HG02852 (cell line): ENCODE measurements around the gene PPA2.

ENCODE experiments used
- ATAC-seq: cut with Tn5 transposase; IDR thresholded peaks from one replicate; pipeline ENCODE4 v1.9.1; 2021; ENCODE audit warnings: mild to moderate bottlenecking, moderate library complexity; ENCODE audit not compliant: unreplicated experiment

The PPA2 gene

DNA sequence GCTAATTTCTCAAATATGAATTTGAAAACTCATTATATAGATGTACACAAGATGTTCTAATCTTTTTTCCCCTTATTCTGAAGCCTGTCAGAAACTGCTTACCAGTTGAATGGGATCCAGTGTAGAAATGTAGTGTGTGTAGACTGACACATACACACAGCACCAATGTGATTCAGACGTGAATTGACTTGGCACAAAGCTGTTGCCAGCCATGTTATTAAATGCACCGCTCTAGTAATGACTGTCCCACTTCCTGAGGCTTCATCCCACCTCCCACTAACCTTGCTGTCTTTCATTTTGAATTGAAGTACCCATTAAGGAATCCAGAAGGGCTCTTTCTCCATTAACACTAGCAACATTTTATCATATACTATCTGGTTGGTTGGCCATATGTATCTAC is 146.6 kb downstream of the PPA2 start:
- ATAC-seq = no peak
